GM12892 (cell line): ENCODE data around the gene DHRSX.

Source experiments
- POLR2A ChIP-seq: IDR thresholded peaks from 2 replicates; pipeline ENCODE4 v1.6.1; 2011; ENCODE audit warnings: low read depth, low read length, control low read depth
- POLR2AphosphoS5 ChIP-seq: IDR thresholded peaks from 2 replicates; pipeline ENCODE4 v1.6.1; 2011; ENCODE audit warnings: low read depth, low read length, control low read depth

DNA sequence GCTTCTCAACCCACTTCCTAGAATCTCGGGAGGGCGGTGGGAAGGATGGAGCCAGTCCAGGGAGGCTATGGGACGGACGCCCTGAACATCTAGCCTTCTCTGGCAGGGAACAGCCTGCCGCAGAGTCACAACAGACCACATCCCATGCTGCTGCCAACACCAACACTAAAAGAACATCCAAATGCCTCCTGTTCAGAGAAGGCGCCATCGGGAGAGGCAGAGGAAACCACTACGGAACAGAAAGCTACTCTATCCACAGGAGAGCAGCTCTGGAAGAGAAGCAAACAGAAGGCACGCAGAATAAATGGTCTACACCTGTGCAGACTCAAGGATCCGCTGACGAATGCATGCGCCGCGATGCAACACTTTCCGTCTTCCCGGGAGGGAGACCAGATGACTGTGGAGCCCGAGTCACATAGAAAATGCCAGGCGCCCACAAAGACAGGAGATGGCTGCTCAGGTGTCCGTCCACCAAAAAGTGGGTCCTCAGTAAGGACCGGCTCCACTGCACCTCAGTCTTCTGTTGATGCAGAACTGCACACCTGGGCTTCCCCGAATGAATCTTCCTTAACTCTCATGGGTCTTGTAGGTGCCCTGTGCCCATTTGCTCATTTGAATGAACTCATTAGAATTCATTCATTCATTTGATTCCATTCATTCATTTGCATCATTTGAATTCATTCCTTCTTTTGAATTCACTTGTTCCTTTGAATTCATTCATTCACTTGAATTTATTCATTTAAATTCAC lies 217.5 kb downstream of the DHRSX start:
- TF ChIP-seq POLR2A (no peak), POLR2AphosphoS5 (no peak)
